HEK293T (cell line): Measurements from ENCODE around the gene SPPL3.

ENCODE experiments used
- CTCF ChIA-PET: fragments of 350-600 bp; formaldehyde crosslinking; extraction: SDS; loops from one replicate; lab custom pipeline; 2021; ENCODE audit warnings: antibody characterized with exemption, inconsistent platforms; lab: Yijun Ruan, JAX
- POLR2A ChIA-PET: fragments of 350-600 bp; formaldehyde crosslinking; extraction: SDS; loops from one replicate; lab custom pipeline; 2020; ENCODE audit warnings: antibody characterized with exemption, inconsistent platforms; lab: Yijun Ruan, JAX
- DNase-seq: peaks from one replicate; pipeline ENCODE4 v3.0.0; 2012; ENCODE audit warnings: mixed read lengths; ENCODE audit errors: extremely low spot score
- ARNT ChIP-seq: fragments of 450-650 bp; IDR thresholded peaks from 2 replicates; pipeline ENCODE4 v1.6.1; 2017; ENCODE audit warnings: mild to moderate bottlenecking
- BHLHE40 ChIP-seq: fragments of 450-650 bp; IDR thresholded peaks from 2 replicates; pipeline ENCODE4 v1.6.1; 2016; ENCODE audit warnings: mild to moderate bottlenecking, moderate library complexity, borderline replicate concordance
- CTBP1 ChIP-seq: fragments of 450-650 bp; IDR thresholded peaks from 2 replicates; pipeline ENCODE4 v1.6.1; 2016; ENCODE audit warnings: borderline replicate concordance
- ELF4 ChIP-seq: fragments of 450-650 bp; IDR thresholded peaks from 2 replicates; pipeline ENCODE4 v1.6.1; 2017; ENCODE audit warnings: antibody characterized with exemption
- FOXA1 ChIP-seq: fragments of 450-650 bp; IDR thresholded peaks from 2 replicates; pipeline ENCODE4 v1.6.1; 2016; ENCODE audit warnings: mild to moderate bottlenecking
- FOXK2 ChIP-seq: fragments of 450-650 bp; IDR thresholded peaks from 2 replicates; pipeline ENCODE4 v1.6.1; 2016; ENCODE audit warnings: mild to moderate bottlenecking
- FOXM1 ChIP-seq: fragments of 450-650 bp; IDR thresholded peaks from 2 replicates; pipeline ENCODE4 v1.6.1; 2017; ENCODE audit warnings: mild to moderate bottlenecking, borderline replicate concordance
- HDGF ChIP-seq: fragments of 450-650 bp; IDR thresholded peaks from 2 replicates; pipeline ENCODE4 v1.6.1; 2017; ENCODE audit warnings: antibody characterized with exemption, borderline replicate concordance
- L3MBTL2 ChIP-seq: fragments of 450-650 bp; conservative IDR thresholded peaks from 2 replicates; pipeline ENCODE4 v1.6.1; 2016; ENCODE audit warnings: mild to moderate bottlenecking
- LEF1 ChIP-seq: fragments of 450-650 bp; IDR thresholded peaks from 2 replicates; pipeline ENCODE4 v1.6.1; 2017; ENCODE audit warnings: mild to moderate bottlenecking, borderline replicate concordance
- NFRKB ChIP-seq: fragments of 450-650 bp; IDR thresholded peaks from 2 replicates; pipeline ENCODE4 v1.6.1; 2016; ENCODE audit warnings: mild to moderate bottlenecking, moderate library complexity
- PKNOX1 ChIP-seq: fragments of 450-650 bp; IDR thresholded peaks from 2 replicates; pipeline ENCODE4 v1.6.1; 2016
- SP1 ChIP-seq: fragments of 450-650 bp; IDR thresholded peaks from 2 replicates; pipeline ENCODE4 v1.6.1; 2017
- SUZ12 ChIP-seq: fragments of 450-650 bp; IDR thresholded peaks from 2 replicates; pipeline ENCODE4 v1.6.1; 2016; ENCODE audit warnings: mild to moderate bottlenecking
- TARDBP ChIP-seq: fragments of 450-650 bp; IDR thresholded peaks from 2 replicates; pipeline ENCODE4 v1.6.1; 2016
- ZNF384 ChIP-seq: fragments of 450-650 bp; IDR thresholded peaks from 2 replicates; pipeline ENCODE4 v1.6.1; 2016

The SPPL3 gene

DNA sequence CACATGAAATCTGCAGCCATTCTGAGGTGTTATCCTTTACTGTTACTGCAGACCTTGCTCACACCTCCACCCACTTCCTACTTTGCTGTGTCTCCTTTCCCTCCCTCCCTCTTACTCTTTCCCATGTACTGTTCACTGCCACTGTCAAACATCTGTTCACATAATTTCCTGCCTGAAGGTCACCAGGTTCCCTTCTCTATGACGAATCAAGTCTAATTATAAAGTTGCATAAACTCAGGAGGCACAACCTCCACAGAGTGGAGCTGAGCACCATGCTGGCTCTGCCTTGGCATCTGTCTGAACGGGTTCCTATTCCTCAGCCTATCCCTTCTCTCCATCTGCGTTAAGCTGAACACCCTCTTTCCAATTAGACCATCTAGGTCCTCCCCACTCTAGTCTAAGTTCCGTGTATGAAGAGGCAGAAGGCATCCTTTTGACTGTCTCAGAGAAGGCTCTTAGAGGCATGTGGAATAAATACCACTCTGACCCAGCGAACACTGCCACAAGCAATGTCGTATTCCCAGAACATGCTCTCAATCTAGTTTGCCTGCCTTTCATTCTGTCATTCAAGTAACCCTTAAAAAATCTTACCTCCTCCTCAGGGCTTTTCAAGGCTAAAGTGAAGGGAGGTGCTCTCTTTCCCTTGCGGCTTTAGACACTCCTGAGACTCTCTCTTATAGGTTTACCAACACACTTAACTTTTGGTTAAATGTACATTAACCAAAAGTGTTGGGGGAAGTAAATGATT, 129.8 kb downstream of the SPPL3 start:
- DNase-seq: no peak
- POLR2A ChIA-PET: no interaction called here
- no peak for TF ChIP-seq SUZ12
- TF ChIP-seq BHLHE40: no peak
- no peak for TF ChIP-seq FOXK2

GRCh38 chr12:120771097-120771496, 133.1 kb downstream of the SPPL3 start:
- POLR2A ChIA-PET: no interaction called here
- CTCF ChIA-PET: interaction anchor here (0.7 kb wide), 1 partner anchor 29 kb away, joined by 4 read pairs; no protein-coding TSS in a partner anchor
- no peak for TF ChIP-seq NFRKB
- TF ChIP-seq HDGF: no peak
- no peak for TF ChIP-seq FOXK2
- no peak for TF ChIP-seq ARNT
- TF ChIP-seq ZNF384: no peak
- no peak for TF ChIP-seq ELF4
- DNase-seq: no peak

More for the DNA sequence above, 129.8 kb downstream of the SPPL3 start:
- CTCF ChIA-PET: no interaction called here

DNA sequence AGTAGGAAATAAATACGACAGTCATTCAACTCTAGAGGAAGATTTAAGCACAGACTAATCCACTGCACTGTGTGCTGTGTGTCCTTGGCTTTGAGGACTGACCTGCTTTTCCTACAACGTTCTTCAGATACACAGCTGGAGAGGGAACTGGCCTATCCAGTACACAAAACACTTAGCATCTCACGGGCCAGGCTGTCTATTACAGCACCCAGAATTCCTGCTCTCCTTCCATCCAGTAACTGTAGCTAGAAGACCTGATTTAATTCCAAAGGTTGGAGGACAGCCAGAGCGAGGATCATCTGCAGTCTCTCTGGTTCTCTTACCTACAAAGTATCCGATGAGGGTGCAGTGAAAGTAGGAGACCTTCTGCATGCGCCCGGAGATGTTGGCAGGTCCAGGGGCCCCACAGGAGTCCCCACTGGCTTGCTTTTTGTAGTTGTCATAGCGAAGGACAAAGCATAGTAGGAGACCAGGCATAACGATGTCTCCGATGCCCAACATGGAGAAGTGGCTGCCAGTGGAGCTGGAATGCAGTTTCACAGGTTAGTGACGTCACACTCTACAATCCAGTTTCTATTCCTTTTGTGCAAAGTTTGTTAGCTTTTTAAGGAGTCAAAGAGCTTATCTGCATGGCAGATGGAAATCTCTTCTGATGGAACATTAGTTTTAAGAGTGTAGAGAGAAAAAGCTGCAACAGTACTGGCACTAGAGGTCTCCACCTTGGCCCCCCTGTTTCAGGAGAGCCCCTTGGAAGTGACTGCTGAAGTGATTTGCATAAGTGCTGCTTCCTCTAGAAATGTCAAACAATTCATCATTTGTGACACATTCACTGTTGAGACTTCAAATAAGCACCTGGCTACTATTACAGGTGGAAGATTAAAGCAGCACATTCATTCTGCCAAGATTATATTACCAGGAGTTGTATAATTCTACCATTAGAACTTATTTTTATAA, 136.8 kb downstream of the SPPL3 start:
- no peak for DNase-seq
- TF ChIP-seq ELF4 (no peak), SP1 (no peak), FOXM1 (no peak), L3MBTL2 (no peak), SUZ12 (no peak), FOXK2 (no peak)
- CTCF ChIA-PET: interaction anchor here (0.6 kb wide), 1 partner anchor 70 kb away, joined by 11 read pairs; no protein-coding TSS in a partner anchor
- POLR2A ChIA-PET: no interaction called here

- CTCF ChIA-PET: interaction anchor here (0.5 kb wide), 1 partner anchor 100 kb away, joined by 3 read pairs; no protein-coding TSS in a partner anchor
Observed at GRCh38 chr12:120766566-120766965, 137.6 kb downstream of the SPPL3 start.

GRCh38 chr12:120764816-120765215, 139.3 kb downstream of the SPPL3 start:
- POLR2A ChIA-PET: no interaction called here
- TF ChIP-seq FOXA1: no peak
- TF ChIP-seq L3MBTL2: no peak
- TF ChIP-seq TARDBP: no peak
- no peak for TF ChIP-seq FOXM1
- CTCF ChIA-PET: no interaction called here
- no peak for DNase-seq

More at GRCh38 chr12:120766566-120766965, 137.6 kb downstream of the SPPL3 start:
- DNase-seq: no peak
- TF ChIP-seq SP1 (no peak), ELF4 (no peak), LEF1 (no peak), FOXK2 (no peak), BHLHE40 (no peak), HDGF (no peak), FOXM1 (no peak), CTBP1 (no peak), ARNT (no peak), SUZ12 (no peak), FOXA1 (no peak), ZNF384 (no peak), L3MBTL2 (no peak), PKNOX1 (no peak), NFRKB (no peak), TARDBP (no peak)
- POLR2A ChIA-PET: no interaction called here

- no peak for DNase-seq
- CTCF ChIA-PET: interaction anchor here (0.8 kb wide), 1 partner anchor 9 kb away, joined by 3 read pairs; no protein-coding TSS in a partner anchor
- POLR2A ChIA-PET: no interaction called here
- TF ChIP-seq ARNT: no peak
- no peak for TF ChIP-seq PKNOX1
- TF ChIP-seq CTBP1: no peak
- TF ChIP-seq FOXA1: no peak
Observed at GRCh38 chr12:120763250-120763649, 140.9 kb downstream of the SPPL3 start.

GRCh38 chr12:120762086-120762485, 142.1 kb downstream of the SPPL3 start:
- TF ChIP-seq ARNT: no peak
- no peak for TF ChIP-seq FOXA1
- TF ChIP-seq FOXK2: no peak
- TF ChIP-seq ELF4: no peak
- no peak for TF ChIP-seq SUZ12
- no peak for TF ChIP-seq TARDBP
- no peak for TF ChIP-seq CTBP1
- no peak for TF ChIP-seq L3MBTL2
- TF ChIP-seq HDGF: no peak
- no peak for TF ChIP-seq FOXM1
- TF ChIP-seq SP1: no peak
- no peak for TF ChIP-seq BHLHE40
- TF ChIP-seq LEF1: no peak
- TF ChIP-seq NFRKB: no peak
- TF ChIP-seq PKNOX1: no peak
- TF ChIP-seq ZNF384: no peak
- CTCF ChIA-PET: interaction anchor here (1.2 kb wide), 1 partner anchor 19 kb away, joined by 3 read pairs; no protein-coding TSS in a partner anchor
- POLR2A ChIA-PET: interaction anchor here (0.6 to 0.7 kb wide), 3 partner anchors 36 to 149 kb away, joined by 3 read pairs; no protein-coding TSS in a partner anchor
- no peak for DNase-seq
